Measurements from ENCODE around the gene LRP3. TPM values are rescaled to one million over a fixed set of nuclear protein-coding genes. Genes with fewer than 3 reads are reported as not detected.

The LRP3 gene
- polyA plus RNA-seq, 3 donors = 1.4 to 11.9 (median 4.1) TPM

DNA sequence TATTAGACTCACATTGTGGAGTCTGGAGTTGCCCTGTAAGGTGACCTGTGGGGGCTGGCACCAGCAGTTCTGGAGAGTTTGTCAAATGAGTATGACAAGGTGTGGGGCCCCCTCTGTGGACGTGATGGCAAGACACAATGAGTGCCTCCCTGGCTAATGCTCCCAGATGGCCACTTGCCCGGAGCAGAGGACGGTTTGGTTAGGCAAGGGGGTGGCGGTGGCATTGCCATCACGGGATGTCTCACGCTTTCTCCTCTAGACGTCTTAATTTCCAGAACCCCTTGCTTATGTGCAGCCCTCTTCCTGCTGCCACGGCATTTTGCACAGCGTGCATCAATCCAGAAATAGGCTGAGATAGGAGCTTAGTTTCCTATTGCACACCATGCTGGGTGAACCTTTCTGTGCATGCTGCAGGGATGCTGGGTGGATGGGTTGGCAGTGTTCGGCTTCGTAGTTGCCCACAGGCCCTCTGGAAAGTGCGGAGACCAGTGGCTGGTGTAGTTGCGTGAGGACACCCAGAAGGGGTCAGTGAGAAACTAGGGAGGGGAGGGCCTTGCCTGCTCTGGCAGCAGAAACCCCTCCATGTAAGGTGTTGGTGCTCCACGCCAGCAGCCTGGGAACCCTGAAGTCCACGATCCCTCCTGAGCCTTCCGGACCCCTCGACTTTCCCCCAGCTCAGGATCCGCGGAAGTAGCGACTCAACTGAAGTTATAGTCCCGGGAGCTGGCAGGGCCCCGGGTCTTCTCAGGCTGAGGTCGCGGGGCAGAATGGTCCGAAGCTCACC lies 18.1 kb upstream of the LRP3 start:
- H3K79me2 ChIP-seq (ENCODE audit: insufficient read depth, low read length) = peaks cover 21% of the 10 kb centered on the region
- Mint-ChIP-seq H3K9me3 (no peaks in the 10 kb centered on the region), H3K4me3 (peak overlapping the region; percentile 92 to 97), H3K4me1 (peaks cover 36% of the 10 kb centered on the region), H3K27me3 (ENCODE audit: low read depth in 3 of 3) (no peaks in the 10 kb centered on the region), H3K36me3 (no peaks in the 10 kb centered on the region), H3K27ac (peak overlapping the region; percentile 91 to 98 (median 95))
- peaks cover 31 to 56% of the 10 kb centered on the region in 2 donors for H3K4me1 ChIP-seq (ENCODE audit: control insufficient read depth in 1 of 2, insufficient read depth in 2 of 2, low read length in 2 of 2)
- no peaks in the 10 kb centered on the region for H3K9me3 ChIP-seq (replicated peaks in 1 of 2; ENCODE audit: control insufficient read depth in 1 of 2, insufficient read depth in 1 of 2, low read length in 2 of 2)
- peak overlapping the region; percentile 81 for H3K4me2 ChIP-seq (replicated peaks; ENCODE audit: extremely low read depth, low read length, poor library complexity, severe bottlenecking)
- H3K36me3 ChIP-seq (replicated peaks in 1 of 2; ENCODE audit: control insufficient read depth in 1 of 2, insufficient read depth in 2 of 2, low read length in 2 of 2) = no peaks in the 10 kb centered on the region
- H3K9ac ChIP-seq (ENCODE audit: insufficient read depth, low read length, poor library complexity, severe bottlenecking) = peak overlapping the region; percentile 93
- H3K27me3 ChIP-seq (ENCODE audit: control insufficient read depth in 2 of 2, insufficient read depth in 2 of 2, low read length in 2 of 2) = no peaks in the 10 kb centered on the region
- peak overlapping the region; percentile 91 for H2AFZ ChIP-seq (ENCODE audit: insufficient read depth, low read depth, low read length, poor library complexity, severe bottlenecking)
- H3K27ac ChIP-seq (ENCODE audit: low read depth in 1 of 2, low read length in 2 of 2) = peak overlapping the region; percentile 77 to 92
- 8% methylated on average over 20 of the region's 25 CpGs for WGBS (ENCODE audit: insufficient coverage)
- TF ChIP-seq, protein P1, sequence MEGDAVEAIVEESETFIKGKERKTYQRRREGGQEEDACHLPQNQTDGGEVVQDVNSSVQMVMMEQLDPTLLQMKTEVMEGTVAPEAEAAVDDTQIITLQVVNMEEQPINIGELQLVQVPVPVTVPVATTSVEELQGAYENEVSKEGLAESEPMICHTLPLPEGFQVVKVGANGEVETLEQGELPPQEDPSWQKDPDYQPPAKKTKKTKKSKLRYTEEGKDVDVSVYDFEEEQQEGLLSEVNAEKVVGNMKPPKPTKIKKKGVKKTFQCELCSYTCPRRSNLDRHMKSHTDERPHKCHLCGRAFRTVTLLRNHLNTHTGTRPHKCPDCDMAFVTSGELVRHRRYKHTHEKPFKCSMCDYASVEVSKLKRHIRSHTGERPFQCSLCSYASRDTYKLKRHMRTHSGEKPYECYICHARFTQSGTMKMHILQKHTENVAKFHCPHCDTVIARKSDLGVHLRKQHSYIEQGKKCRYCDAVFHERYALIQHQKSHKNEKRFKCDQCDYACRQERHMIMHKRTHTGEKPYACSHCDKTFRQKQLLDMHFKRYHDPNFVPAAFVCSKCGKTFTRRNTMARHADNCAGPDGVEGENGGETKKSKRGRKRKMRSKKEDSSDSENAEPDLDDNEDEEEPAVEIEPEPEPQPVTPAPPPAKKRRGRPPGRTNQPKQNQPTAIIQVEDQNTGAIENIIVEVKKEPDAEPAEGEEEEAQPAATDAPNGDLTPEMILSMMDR (IDR thresholded peaks at IDR 0.05) = no peak
- H4K20me1 ChIP-seq (ENCODE audit: insufficient read depth, low read length) = no peaks in the 10 kb centered on the region
- H3K4me3 ChIP-seq (replicated peaks in 1 of 3; ENCODE audit: low read depth in 2 of 3, low read length in 3 of 3) = peak overlapping the region; percentile 69 to 87 (median 71)
- intact Hi-C loops (cut with micrococcal nuclease) = loop anchor here (2.0 to 10.0 kb wide), 7 partner anchors 71 to 996 kb away; partner anchors contain the start of genes CEBPA (in 1 of the 2), CEBPG (in 1 of the 2), CEP89 (in 1 of the 2) and FAAP24 (in 1 of the 2)
- DNase-seq = no peak

DNA sequence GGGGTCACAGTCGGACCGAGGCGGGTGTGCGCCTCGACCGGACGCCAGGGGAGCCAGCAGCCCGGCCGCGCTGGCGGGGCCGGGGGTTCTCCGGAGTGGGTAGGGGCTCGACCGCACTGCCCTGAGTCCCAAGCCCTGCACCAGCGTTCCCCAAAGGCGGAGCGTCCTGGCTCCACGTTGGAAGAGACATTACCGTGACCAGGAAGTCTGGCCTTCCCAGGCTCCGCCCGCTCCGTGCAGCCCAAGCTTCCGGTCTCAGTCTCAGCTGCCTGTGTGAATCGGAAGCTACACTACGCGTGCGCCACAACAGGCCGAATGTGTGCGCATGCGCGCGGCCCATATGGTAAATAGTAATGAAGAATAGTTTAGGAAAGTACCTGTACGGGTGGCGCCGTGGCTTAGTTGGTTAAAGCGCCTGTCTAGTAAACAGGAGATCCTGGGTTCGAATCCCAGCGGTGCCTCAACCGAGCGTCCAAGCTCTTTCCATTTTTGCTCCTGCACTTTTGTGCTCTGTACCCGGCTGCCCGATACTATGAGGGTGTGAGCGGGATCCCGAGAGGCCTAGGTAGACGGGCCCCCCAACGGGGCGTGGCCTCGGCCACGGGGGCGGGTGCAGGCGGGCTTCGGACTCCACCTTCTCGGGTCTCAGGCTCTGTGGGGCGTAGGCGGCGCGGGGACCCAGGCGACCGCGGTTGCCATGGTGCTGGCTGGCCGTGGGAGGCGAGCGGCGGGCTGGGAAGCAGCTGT lies 17.3 kb upstream of the LRP3 start:
- peak overlapping the region; percentile 77 to 92 for H3K27ac ChIP-seq (ENCODE audit: low read depth in 1 of 2, low read length in 2 of 2)
- no peaks in the 10 kb centered on the region for H3K36me3 ChIP-seq (replicated peaks in 1 of 2; ENCODE audit: control insufficient read depth in 1 of 2, insufficient read depth in 2 of 2, low read length in 2 of 2)
- H4K20me1 ChIP-seq (ENCODE audit: insufficient read depth, low read length) = no peaks in the 10 kb centered on the region
- no peaks in the 10 kb centered on the region for H3K9me3 Mint-ChIP-seq
- intact Hi-C loops (cut with micrococcal nuclease) = loop anchor here (2.0 to 10.0 kb wide), 7 partner anchors 70 to 995 kb away; partner anchors contain the start of genes CEBPA (in 1 of the 2), CEBPG (in 1 of the 2), CEP89 (in 1 of the 2) and FAAP24 (in 1 of the 2)
- H3K4me2 ChIP-seq (replicated peaks; ENCODE audit: extremely low read depth, low read length, poor library complexity, severe bottlenecking) = peak overlapping the region; percentile 81
- H3K9me3 ChIP-seq (replicated peaks in 1 of 2; ENCODE audit: control insufficient read depth in 1 of 2, insufficient read depth in 1 of 2, low read length in 2 of 2) = no peaks in the 10 kb centered on the region
- no peaks in the 10 kb centered on the region for H3K27me3 Mint-ChIP-seq (ENCODE audit: low read depth in 3 of 3)
- H3K9ac ChIP-seq (ENCODE audit: insufficient read depth, low read length, poor library complexity, severe bottlenecking) = peak overlapping the region; percentile 93
- peak overlapping the region; percentile 92 to 97 for H3K4me3 Mint-ChIP-seq
- no peaks in the 10 kb centered on the region for H3K36me3 Mint-ChIP-seq
- DNase-seq = peak; percentile 95 to 96 (median 96)
- H3K4me1 Mint-ChIP-seq = peaks cover 36% of the 10 kb centered on the region
- H3K27ac Mint-ChIP-seq = peak overlapping the region; percentile 91 to 98 (median 95)
- peak overlapping the region; percentile 91 for H2AFZ ChIP-seq (ENCODE audit: insufficient read depth, low read depth, low read length, poor library complexity, severe bottlenecking)
- TF ChIP-seq, protein P1 (IDR thresholded peaks at IDR 0.05) = no peak
- 0% methylated on average over 65 of the region's 65 CpGs for WGBS (ENCODE audit: insufficient coverage)
- peaks cover 21% of the 10 kb centered on the region for H3K79me2 ChIP-seq (ENCODE audit: insufficient read depth, low read length)
- peak overlapping the region; percentile 69 to 87 (median 71) for H3K4me3 ChIP-seq (replicated peaks in 1 of 3; ENCODE audit: low read depth in 2 of 3, low read length in 3 of 3)
- no peaks in the 10 kb centered on the region for H3K27me3 ChIP-seq (ENCODE audit: control insufficient read depth in 2 of 2, insufficient read depth in 2 of 2, low read length in 2 of 2)
- peaks cover 31 to 55% of the 10 kb centered on the region in 2 donors for H3K4me1 ChIP-seq (ENCODE audit: control insufficient read depth in 1 of 2, insufficient read depth in 2 of 2, low read length in 2 of 2)

All from CD14-positive monocyte (primary cell).